Epithelial cell of proximal tubule (primary cell): ENCODE measurements around the gene GLDC. TPM values are rescaled to one million over a fixed set of nuclear protein-coding genes. Genes with fewer than 3 reads are reported as not detected.
A peak's percentile ranks its signal among the peaks of the same experiment; 100 is the strongest.
"Not testable (repeated sequence)": the region's sequence is repeated elsewhere in the genome, so short reads cannot be mapped to it uniquely, and the experiment has no call there.

Experiments
- DNase-seq: peaks from one replicate; pipeline ENCODE4 v3.0.0-alpha.2; 2011; ENCODE audit warnings: low read depth
- H3K4me3 ChIP-seq: 2 replicates; pipeline ENCODE4 v1.5.1; 2011; ENCODE audit warnings: low read depth, mild to moderate bottlenecking, low read length
- CTCF ChIP-seq: conservative IDR thresholded peaks from 2 replicates; pipeline ENCODE4 v1.5.1; 2012; ENCODE audit warnings: low read depth, mild to moderate bottlenecking, low read length
- total RNA-seq: library from RNA; depleted of rRNA; stranded (reverse); fragments of >200 nt; gene quantifications from 2 replicates; pipeline ENCODE4 v1.2.3, GENCODE V29; 2015

Gene GLDC
- total RNA-seq, 1 donor from 2014 or later, result 58.2 TPM

- peak overlapping the region; percentile 22 for H3K4me3 ChIP-seq
- TF ChIP-seq CTCF, result no peak
- no peak for DNase-seq
Measured at GRCh38 chr9:6633378-6633777, 12.2 kb downstream of the GLDC start.

- DNase-seq, result no peak
- no peak for TF ChIP-seq CTCF
Measured at GRCh38 chr9:6632516-6633183, 12.9 kb downstream of the GLDC start.

GRCh38 chr9:6631207-6631512, 14.4 kb downstream of the GLDC start:
- no peak for TF ChIP-seq CTCF
- DNase-seq, result no peak
- H3K4me3 ChIP-seq, result no peak overlapping the region

More at GRCh38 chr9:6632516-6633183, 12.9 kb downstream of the GLDC start:
- peak overlapping the region; percentile 22 for H3K4me3 ChIP-seq

GRCh38 chr9:6630502-6631206, 14.9 kb downstream of the GLDC start:
- DNase-seq, result no peak
- TF ChIP-seq CTCF, result no peak
- no peak overlapping the region for H3K4me3 ChIP-seq

GRCh38 chr9:6628704-6629103, 16.8 kb downstream of the GLDC start:
- DNase-seq, result no peak
- TF ChIP-seq CTCF, result no peak
- H3K4me3 ChIP-seq, result no peak overlapping the region

GRCh38 chr9:6625363-6625762, 20.2 kb downstream of the GLDC start:
- no peak overlapping the region for H3K4me3 ChIP-seq
- TF ChIP-seq CTCF, result no peak
- DNase-seq, result no peak

GRCh38 chr9:6622784-6623183, 22.7 kb downstream of the GLDC start:
- DNase-seq, H3K4me3 ChIP-seq: not testable (repeated sequence)
